ENCODE measurements around the gene MRPL55.

MRPL55 gene

DNA sequence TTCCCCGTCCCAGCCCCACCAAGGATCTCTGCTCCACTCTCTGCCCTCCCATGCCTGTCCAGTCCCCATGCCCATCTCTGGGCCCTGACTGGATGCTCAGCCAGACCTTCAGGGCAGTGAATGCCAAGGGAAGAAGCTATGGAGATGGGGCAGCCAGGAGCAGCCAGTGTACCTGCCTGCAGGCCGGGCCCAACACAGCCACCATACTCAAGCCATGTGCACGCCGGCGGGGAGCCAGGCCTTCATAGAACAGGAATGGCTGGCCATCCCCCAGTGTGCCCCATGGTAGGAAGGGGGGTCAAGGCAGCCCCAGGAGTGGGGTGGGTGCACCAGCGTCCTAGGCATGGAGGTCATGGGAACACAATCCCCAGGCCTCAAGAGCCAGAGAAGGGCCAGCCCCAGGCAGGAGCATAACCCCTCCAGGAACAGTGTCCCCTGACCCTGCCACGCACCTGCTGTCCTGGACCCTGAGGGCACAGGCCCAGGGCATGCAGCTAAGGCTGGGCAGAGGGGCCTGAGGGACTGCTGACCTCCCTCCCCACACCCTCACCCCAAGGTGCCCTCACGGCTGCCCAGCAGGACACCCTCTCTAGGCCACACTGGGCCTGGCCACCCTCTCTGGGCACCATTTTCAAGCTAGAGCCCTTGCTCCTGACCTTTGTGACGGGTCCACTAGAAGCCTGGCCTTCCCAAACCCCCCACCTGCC, 46.9 kb downstream of the MRPL55 start:
- DNase-seq (ENCODE audit: low spot score) = no peak
- TF ChIP-seq, protein P1, sequence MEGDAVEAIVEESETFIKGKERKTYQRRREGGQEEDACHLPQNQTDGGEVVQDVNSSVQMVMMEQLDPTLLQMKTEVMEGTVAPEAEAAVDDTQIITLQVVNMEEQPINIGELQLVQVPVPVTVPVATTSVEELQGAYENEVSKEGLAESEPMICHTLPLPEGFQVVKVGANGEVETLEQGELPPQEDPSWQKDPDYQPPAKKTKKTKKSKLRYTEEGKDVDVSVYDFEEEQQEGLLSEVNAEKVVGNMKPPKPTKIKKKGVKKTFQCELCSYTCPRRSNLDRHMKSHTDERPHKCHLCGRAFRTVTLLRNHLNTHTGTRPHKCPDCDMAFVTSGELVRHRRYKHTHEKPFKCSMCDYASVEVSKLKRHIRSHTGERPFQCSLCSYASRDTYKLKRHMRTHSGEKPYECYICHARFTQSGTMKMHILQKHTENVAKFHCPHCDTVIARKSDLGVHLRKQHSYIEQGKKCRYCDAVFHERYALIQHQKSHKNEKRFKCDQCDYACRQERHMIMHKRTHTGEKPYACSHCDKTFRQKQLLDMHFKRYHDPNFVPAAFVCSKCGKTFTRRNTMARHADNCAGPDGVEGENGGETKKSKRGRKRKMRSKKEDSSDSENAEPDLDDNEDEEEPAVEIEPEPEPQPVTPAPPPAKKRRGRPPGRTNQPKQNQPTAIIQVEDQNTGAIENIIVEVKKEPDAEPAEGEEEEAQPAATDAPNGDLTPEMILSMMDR (conservative IDR thresholded peaks at IDR 0.05; ENCODE audit: low read depth) = no peak
- ChIA-PET CTCF (interaction anchor here (1.1 to 1.3 kb wide), 2 partner anchors 56 to 63 kb away, joined by 4 read pairs; no protein-coding TSS in a partner anchor), POLR2A (ENCODE audit: low non-redundant PET) (no interaction called here)
- no peak overlapping the region for H3K27ac ChIP-seq

DNA sequence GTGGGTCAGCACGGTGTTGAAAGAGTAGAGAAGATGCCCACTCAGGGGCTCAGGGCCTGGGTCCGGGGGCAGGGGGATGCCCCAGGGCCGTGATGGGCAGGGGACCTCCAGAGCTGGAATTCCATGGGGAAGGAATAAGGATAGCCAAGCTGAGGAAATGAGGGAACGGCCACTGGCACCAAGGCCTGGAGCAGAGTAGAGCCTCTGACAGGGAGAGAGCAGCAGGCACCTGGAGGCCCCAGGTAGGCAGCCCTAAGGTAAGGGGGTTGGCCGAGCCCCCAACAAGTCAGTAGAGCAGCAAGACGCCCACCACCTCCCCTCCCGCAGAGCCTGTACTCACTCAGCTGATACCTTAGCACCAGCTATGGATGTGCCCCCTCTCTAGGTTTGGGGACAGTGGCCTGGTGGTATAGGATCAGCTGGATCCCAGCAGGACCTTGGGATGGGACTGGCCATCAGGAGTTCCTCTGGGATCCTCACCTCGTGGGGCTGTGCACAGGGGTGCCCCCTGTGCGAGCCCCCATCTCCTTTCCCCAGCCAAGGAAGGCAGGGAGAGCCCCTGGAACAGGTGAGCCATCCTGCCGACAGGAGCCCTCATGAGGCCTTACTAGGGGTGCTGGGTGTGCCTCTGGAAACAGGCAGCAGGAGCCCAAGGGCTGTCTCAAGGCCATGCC, 47.6 kb downstream of the MRPL55 start:
- H3K27ac ChIP-seq = no peak overlapping the region
- ChIA-PET POLR2A (ENCODE audit: low non-redundant PET) (no interaction called here), CTCF (interaction anchor here (1.1 to 1.3 kb wide), 2 partner anchors 56 to 62 kb away, joined by 4 read pairs; no protein-coding TSS in a partner anchor)

DNA sequence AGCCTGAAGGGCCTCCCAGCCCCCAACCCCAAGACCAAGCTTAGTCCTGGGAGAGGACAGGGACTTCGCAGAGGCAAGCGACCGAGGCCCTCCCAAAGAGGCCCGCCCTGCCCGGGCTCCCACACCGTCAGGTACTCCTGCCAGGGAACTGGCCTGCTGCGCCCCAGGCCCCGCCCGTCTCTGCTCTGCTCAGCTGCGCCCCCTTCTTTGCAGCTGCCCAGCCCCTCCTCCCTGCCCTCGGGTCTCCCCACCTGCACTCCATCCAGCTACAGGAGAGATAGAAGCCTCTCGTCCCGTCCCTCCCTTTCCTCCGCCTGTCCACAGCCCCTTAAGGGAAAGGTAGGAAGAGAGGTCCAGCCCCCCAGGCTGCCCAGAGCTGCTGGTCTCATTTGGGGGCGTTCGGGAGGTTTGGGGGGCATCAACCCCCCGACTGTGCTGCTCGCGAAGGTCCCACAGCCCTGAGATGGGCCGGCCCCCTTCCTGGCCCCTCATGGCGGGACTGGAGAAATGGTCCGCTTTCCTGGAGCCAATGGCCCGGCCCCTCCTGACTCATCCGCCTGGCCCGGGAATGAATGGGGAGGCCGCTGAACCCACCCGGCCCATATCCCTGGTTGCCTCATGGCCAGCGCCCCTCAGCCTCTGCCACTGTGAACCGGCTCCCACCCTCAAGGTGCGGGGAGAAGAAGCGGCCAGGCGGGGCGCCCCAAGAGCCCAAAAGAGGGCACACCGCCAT, 48.5 kb downstream of the MRPL55 start:
- TF ChIP-seq, protein P1 (conservative IDR thresholded peaks at IDR 0.05; ENCODE audit: low read depth) = no peak
- ChIA-PET CTCF (interaction anchor here (0.6 to 1.0 kb wide), 2 partner anchors 24 to 1310 kb away, joined by 3 read pairs; no protein-coding TSS in a partner anchor), POLR2A (ENCODE audit: low non-redundant PET) (no interaction called here)
- 0 out of 2 replicates have a peak overlapping the region, but pooled peaks have one; percentile 17 for H3K27ac ChIP-seq
- no peak for DNase-seq (ENCODE audit: low spot score)

More for the DNA sequence above, 47.6 kb downstream of the MRPL55 start:
- TF ChIP-seq, protein P1 (conservative IDR thresholded peaks at IDR 0.05; ENCODE audit: low read depth) = no peak
- DNase-seq (ENCODE audit: low spot score) = no peak

DNA sequence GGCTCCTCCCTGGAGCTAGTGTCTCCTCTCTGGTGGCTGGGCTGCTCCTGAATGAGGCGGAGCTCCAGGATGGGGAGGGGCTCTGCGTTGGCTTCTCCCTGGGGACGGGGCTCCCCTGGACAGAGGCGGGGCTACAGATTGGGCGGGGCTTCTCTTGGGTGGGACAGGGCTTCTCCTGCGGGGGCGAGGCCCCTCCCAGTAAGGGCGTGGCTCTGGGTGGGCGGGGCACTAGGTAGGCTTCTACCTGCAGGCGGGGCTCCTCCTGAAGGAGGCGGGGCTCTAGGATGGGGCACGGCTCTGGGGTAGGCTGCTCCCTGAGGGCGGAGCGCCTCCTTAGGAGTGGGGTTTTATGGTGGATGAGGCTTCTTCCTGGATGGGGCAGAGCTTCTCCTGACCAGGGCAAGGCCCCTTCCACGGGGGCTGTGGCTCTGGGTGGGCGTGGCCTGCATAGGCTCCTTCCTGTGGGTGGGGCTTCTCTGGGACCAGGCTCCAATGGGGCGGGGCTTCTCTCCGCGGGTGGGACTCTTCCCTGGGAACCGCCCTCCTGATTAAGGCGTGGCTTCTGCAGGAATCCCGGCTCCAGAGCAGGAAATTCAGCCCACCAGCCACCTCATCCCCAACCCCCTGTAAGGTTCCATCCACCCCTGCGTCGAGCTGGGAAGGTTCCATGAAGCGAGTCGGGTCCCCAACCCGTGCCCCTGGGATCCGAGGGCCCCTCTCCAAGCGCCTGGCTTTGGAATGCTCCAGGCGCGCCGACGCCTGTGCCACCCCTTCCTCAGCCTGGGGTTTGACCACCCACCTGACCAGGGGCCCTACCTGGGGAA, 49.3 kb downstream of the MRPL55 start:
- DNase-seq (ENCODE audit: low spot score) = peak; percentile 81
- CTCF ChIA-PET = interaction anchor here (0.6 to 1.0 kb wide), 2 partner anchors 25 to 118 kb away, joined by 3 read pairs; no protein-coding TSS in a partner anchor
- 0 out of 2 replicates have a peak overlapping the region, but pooled peaks have one; percentile 17 for H3K27ac ChIP-seq
- POLR2A ChIA-PET (ENCODE audit: low non-redundant PET) = no interaction called here
- TF ChIP-seq, protein P1 (conservative IDR thresholded peaks at IDR 0.05; ENCODE audit: low read depth) = no peak

DNA sequence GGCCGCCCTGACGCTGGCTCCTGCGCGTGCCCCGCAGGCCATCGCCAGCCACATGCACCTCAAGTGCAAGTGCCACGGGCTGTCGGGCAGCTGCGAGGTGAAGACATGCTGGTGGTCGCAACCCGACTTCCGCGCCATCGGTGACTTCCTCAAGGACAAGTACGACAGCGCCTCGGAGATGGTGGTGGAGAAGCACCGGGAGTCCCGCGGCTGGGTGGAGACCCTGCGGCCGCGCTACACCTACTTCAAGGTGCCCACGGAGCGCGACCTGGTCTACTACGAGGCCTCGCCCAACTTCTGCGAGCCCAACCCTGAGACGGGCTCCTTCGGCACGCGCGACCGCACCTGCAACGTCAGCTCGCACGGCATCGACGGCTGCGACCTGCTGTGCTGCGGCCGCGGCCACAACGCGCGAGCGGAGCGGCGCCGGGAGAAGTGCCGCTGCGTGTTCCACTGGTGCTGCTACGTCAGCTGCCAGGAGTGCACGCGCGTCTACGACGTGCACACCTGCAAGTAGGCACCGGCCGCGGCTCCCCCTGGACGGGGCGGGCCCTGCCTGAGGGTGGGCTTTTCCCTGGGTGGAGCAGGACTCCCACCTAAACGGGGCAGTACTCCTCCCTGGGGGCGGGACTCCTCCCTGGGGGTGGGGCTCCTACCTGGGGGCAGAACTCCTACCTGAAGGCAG, 50.0 kb downstream of the MRPL55 start:
- H3K27ac ChIP-seq = no peak overlapping the region
- TF ChIP-seq, protein P1 (conservative IDR thresholded peaks at IDR 0.05; ENCODE audit: low read depth) = no peak
- DNase-seq (ENCODE audit: low spot score) = no peak
- ChIA-PET CTCF (interaction anchor here (0.6 kb wide), 1 partner anchor 1715 kb away, joined by 3 read pairs; no protein-coding TSS in a partner anchor), POLR2A (ENCODE audit: low non-redundant PET) (no interaction called here)
